IgD-negative memory B cell (primary cell): ENCODE measurements around the gene CDC14B. TPM values are rescaled to one million over a fixed set of nuclear protein-coding genes. Genes with fewer than 3 reads are reported as not detected.

Experiments used
- H3K27ac Mint-ChIP-seq, 3 donors: one replicate each; pipeline ENCODE4 v1.8.0; 2020 to 2022; ENCODE audit warnings: mild to moderate bottlenecking in 3 of 3, mixed read lengths in 3 of 3, moderate library complexity in 1 of 3
- H3K27me3 Mint-ChIP-seq: one replicate; pipeline ENCODE4 v1.8.0; 2021; ENCODE audit warnings: mixed read lengths
- H3K36me3 Mint-ChIP-seq: one replicate; pipeline ENCODE4 v1.8.0; 2020; ENCODE audit warnings: mild to moderate bottlenecking, mixed read lengths
- H3K4me1 Mint-ChIP-seq, 3 donors: one replicate each; pipeline ENCODE4 v1.8.0; 2020 to 2022; ENCODE audit warnings: mixed read lengths in 3 of 3, mild to moderate bottlenecking in 1 of 3
- H3K4me3 Mint-ChIP-seq, 4 donors: one replicate each; pipeline ENCODE4 v1.8.0; 2020 to 2022; ENCODE audit warnings: mild to moderate bottlenecking in 4 of 4, mixed read lengths in 4 of 4, moderate library complexity in 3 of 4
- H3K9me3 Mint-ChIP-seq, 3 donors: one replicate each; pipeline ENCODE4 v1.8.0; 2020 to 2021; ENCODE audit warnings: mixed read lengths in 3 of 3, mild to moderate bottlenecking in 1 of 3
- polyA plus RNA-seq: library from polyadenylated mRNA; unstranded; fragments of 300-500 nt; fragmentation: Illumina TruSeq; gene quantifications from one replicate; pipeline ENCODE4 v1.2.3, GENCODE V29; 2021

Gene CDC14B
- polyA plus RNA-seq, 1 donor from 2014 or later: 8.3 TPM

DNA sequence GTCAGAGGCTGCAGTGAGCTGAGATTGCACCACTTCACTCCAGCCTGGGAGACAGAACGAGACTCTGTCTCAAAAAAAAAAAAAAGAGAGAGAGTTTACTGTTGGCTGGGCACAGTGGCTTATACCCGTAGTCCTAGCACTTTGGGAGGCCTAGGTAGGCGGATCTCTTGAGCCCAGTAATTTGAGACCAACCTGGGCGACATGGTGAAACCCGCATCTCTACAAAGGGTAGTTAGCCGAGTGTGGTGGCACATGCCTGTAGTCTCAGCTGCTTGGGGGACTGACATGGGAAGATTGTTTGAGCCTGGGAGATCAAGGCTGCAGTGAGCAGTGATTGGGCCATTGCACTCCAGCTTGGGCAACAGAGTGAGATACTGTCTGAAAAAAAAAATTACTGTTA lies 157.1 kb downstream of the CDC14B start:
- no peaks in the 10 kb centered on the region for H3K9me3 Mint-ChIP-seq
- no peaks in the 10 kb centered on the region for H3K27me3 Mint-ChIP-seq
- no peak overlapping the region for H3K4me3 Mint-ChIP-seq
- H3K36me3 Mint-ChIP-seq: peaks cover 16% of the 10 kb centered on the region
- peaks cover 0 to 2% (median 0%) of the 10 kb centered on the region in 3 donors for H3K4me1 Mint-ChIP-seq
- H3K27ac Mint-ChIP-seq: no peak overlapping the region

DNA sequence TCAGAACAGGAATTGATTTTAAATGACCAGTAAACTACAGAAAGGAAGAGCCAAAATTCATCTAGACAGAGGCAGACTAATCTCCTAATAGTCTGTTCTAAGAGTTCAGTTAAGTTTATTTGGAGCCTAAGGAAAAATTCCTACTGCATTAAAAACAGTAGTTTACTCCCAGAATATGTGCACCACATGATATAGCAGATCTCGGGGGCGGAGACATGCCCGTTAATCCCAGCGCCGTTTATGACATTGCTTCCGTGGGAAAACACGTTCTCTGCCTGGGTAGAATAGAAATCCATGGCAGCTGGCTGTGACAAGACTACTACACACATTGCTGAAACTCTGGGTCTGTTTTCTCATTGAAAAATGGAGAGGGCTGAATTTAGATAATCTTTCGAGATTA lies 158.3 kb downstream of the CDC14B start:
- Mint-ChIP-seq H3K36me3 (peaks cover 16% of the 10 kb centered on the region), H3K27me3 (no peaks in the 10 kb centered on the region), H3K27ac (no peak overlapping the region), H3K4me1 (peaks cover 0 to 2% (median 0%) of the 10 kb centered on the region in 3 donors), H3K9me3 (no peaks in the 10 kb centered on the region), H3K4me3 (no peak overlapping the region)

DNA sequence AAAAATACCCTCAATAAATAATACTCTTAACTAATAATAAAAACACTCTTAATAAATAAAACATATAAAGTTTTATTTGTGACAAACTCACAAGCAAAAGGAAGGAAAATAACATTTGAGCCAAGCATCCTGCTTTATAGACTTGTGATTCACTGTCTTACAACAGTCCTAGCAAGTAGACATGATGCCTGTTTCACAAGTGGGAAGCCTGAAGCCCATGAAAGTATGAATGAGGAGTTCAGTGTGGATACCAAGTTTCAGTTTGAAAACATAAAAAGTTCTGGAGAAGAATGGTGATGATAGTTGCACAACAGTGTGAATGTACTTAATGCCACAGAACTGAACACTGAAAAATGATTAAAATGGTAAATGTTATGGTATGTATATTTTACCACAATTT lies 158.8 kb downstream of the CDC14B start:
- H3K27ac Mint-ChIP-seq: no peak overlapping the region
- no peak overlapping the region for H3K4me3 Mint-ChIP-seq
- no peaks in the 10 kb centered on the region for H3K9me3 Mint-ChIP-seq
- no peaks in the 10 kb centered on the region for H3K27me3 Mint-ChIP-seq
- peaks cover 0 to 2% (median 0%) of the 10 kb centered on the region in 3 donors for H3K4me1 Mint-ChIP-seq
- peaks cover 14% of the 10 kb centered on the region for H3K36me3 Mint-ChIP-seq

DNA sequence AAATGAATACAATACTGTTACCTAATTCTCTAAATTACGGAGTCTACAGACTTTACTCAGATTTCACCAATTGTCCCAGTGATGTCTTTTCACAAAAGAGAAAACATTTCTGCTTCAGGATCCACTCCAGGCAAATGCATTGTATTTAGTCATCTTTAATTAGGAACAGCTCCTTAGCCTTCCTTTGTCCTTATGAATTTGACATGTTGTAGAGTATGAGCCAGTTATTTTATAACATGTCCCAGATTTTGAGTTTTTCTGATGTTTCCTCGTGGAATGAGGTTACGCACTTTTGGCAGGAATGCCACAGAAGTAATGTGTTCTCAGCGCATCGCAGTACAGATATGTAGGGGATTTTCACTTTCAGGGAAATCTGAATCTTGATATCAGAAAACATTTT lies 159.2 kb downstream of the CDC14B start:
- Mint-ChIP-seq H3K9me3 (no peaks in the 10 kb centered on the region), H3K27me3 (no peaks in the 10 kb centered on the region), H3K4me3 (no peak overlapping the region), H3K36me3 (peaks cover 11% of the 10 kb centered on the region), H3K4me1 (peaks cover 0 to 2% (median 0%) of the 10 kb centered on the region in 3 donors), H3K27ac (no peak overlapping the region)

DNA sequence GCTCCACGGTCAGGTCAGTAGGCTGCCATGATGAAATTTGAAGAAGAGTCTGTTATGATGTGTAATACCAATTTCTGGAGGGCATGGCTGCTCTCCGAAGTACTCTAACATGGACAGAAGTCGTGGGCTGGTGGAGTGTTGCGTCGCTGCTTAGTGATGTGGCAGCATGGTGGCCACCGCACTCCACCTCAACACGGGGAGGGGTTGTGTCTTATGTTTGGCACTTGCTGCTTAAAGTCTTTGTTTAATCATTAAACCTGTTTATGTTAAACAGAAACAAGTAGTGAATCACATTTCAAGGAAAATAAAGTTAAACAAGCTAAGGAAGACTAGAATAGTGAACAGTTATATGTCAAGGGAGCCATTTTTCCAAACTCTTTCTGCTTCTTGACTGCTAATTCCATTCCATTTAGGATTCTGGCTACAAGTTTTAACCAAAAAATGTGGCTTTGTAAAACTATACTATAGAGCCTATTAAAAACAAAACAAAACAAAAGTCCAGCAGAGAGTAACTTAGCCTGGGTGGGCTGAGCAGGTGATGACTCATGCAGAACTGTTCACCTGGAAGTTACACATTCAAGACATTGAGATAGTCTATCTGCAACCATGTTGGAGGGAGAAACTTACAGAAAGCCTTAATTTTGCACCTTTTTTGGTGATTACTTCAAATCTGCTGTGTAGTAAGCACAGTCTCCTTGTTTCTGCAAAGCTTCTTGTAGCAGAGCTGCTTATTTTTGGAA lies 160.2 kb downstream of the CDC14B start:
- Mint-ChIP-seq H3K4me3 (no peak overlapping the region), H3K27me3 (no peaks in the 10 kb centered on the region), H3K9me3 (no peaks in the 10 kb centered on the region), H3K36me3 (peaks cover 11% of the 10 kb centered on the region), H3K4me1 (peaks cover 0 to 2% (median 0%) of the 10 kb centered on the region in 3 donors), H3K27ac (no peak overlapping the region)

DNA sequence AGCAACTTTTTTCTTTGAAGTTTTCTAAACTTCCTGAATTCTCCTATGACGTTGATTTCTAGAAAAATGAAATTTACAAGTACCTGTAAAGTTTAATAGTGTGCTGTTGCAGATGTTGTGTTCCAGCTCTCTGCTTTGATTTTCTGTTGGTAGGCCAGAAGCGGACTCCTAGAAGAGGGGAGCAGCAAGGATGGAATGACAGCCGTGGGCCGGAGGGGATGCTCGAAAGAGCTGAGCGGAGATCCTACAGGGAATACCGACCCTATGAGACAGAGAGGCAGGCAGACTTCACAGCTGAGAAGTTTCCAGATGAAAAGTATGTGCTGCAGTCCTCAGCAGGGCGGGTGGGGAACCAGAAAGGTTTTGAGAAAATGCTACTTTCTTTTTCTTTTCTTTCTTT lies 161.4 kb downstream of the CDC14B start:
- H3K9me3 Mint-ChIP-seq: no peaks in the 10 kb centered on the region
- no peak overlapping the region for H3K4me3 Mint-ChIP-seq
- H3K27me3 Mint-ChIP-seq: no peaks in the 10 kb centered on the region
- H3K36me3 Mint-ChIP-seq: peaks cover 13% of the 10 kb centered on the region
- H3K27ac Mint-ChIP-seq: no peak overlapping the region
- H3K4me1 Mint-ChIP-seq: peaks cover 0 to 10% (median 3%) of the 10 kb centered on the region in 3 donors

DNA sequence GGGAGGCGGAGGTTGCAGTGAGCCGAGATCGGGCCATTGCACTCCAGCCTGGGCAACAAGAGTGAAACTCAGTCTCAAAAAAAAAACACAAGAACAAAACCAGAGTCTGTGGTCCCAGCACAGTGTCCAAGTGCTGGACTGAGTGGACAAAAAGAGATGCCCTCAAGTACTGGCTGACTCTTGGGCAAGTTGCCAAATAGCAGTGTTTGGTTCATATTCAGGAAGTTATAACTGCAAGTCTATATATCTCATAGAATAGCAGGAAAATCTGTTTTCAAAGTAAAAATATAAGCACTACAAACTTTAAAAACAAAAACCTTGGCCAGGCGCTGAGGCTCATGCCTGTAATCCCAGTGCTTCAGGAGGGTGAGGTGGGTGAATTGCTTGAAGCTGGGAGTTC lies 162.4 kb downstream of the CDC14B start:
- Mint-ChIP-seq H3K4me3 (no peak overlapping the region), H3K4me1 (peaks cover 4 to 10% (median 4%) of the 10 kb centered on the region in 3 donors), H3K9me3 (no peaks in the 10 kb centered on the region), H3K27ac (no peak overlapping the region), H3K27me3 (no peaks in the 10 kb centered on the region), H3K36me3 (peaks cover 13% of the 10 kb centered on the region)

DNA sequence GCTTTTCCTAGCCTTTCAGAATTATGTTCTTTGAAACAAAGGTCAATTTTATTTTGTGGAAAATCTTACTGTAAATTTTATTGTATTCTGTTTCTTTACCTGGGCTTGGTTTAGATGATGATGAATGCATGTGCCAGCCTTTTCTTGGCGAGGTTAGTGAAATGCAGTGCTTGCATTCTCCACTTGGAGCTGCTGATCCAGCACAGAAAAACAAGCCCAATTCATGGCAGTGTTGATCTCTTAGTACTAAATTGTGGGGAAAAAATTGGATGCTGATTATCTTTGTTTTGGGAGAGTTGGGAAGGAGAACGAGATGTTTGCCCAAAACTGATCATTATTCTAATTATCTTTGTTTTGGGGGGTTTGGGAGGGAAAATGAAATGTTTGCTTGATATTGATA lies 166.0 kb downstream of the CDC14B start:
- H3K27ac Mint-ChIP-seq: no peak overlapping the region
- H3K27me3 Mint-ChIP-seq: peaks cover 5% of the 10 kb centered on the region
- peaks cover 15 to 17% (median 16%) of the 10 kb centered on the region in 3 donors for H3K4me1 Mint-ChIP-seq
- no peaks in the 10 kb centered on the region for H3K9me3 Mint-ChIP-seq
- H3K4me3 Mint-ChIP-seq: peak overlapping the region in 1 of 4 donors; percentile 5
- peaks cover 4% of the 10 kb centered on the region for H3K36me3 Mint-ChIP-seq

DNA sequence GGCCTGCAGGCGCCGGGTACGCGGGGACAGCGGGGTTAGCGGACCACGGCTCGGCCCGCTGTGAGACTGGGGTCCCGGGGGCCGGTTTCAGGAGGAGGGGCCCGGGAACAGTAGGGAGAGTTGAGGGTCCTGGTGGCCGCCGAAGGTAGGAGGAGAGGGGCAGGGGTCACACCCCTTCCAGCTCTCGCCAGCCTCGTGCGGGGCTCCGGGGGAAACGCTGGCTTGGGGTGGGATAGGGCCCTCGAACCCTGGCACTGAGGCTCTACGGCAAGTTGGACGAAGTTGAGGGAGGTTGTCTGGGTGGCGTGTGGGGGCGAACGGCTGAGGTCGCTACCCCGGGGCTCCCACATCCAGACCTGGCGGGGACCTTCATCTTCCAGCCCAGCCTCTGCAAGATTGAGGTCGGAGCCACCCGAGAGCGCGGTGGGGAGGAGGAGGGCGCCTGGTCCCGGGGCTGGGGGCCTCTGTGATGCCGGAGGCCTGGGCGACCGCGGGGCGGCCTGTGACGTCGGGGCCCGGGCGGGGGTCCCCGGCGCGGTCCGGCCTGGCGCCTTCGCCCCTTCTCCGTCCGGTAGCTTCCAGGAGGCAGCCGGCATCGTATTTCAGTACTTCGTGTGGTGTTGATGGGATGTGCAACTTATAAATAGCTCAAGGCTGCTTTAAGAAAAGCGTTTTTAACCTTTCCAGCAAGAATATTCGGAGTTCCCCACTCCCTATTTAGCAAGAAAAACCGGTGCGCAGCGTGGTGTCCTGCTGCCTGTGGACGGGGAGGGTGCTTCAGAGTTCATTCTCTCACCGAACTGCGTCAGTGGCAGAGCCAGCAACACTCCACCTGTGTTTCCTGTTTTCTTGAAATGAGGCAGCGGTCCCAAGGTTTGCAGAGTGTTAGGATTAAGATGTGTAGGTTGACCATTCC lies 168.8 kb downstream of the CDC14B start:
- Mint-ChIP-seq H3K4me1 (peaks cover 15 to 17% (median 16%) of the 10 kb centered on the region in 3 donors), H3K4me3 (peak overlapping the region; percentile 84 to 97 (median 93)), H3K36me3 (peaks cover 4% of the 10 kb centered on the region), H3K27me3 (peaks cover 5% of the 10 kb centered on the region), H3K27ac (peak overlapping the region; percentile 26 to 91 (median 80)), H3K9me3 (no peaks in the 10 kb centered on the region)

Other genes with a start within 250 kb of the CDC14B start
- 11.0 TPM for gene SLC35D2, start 236.1 kb downstream of the CDC14B start, polyA plus RNA-seq
- 0.21 TPM for gene ZNF367, start 201.5 kb downstream of the CDC14B start, polyA plus RNA-seq
- gene HABP4, start 169.7 kb downstream of the CDC14B start, polyA plus RNA-seq: 7.4 TPM
- 9.6 TPM for gene PRXL2C, start 35.5 kb upstream of the CDC14B start, polyA plus RNA-seq
- gene ZNF510, start 158.2 kb upstream of the CDC14B start, polyA plus RNA-seq: 5.4 TPM
- gene ZNF782, start 234.7 kb upstream of the CDC14B start, polyA plus RNA-seq: 1.8 TPM